Activated CD4-positive, CD25-positive, alpha-beta regulatory T cell treated with anti-CD3 and anti-CD28 coated beads, Interleukin-2, amount 50 U/mL, for 24 hours (primary cell): ENCODE results near the gene PCDHA6.
"Not testable (repeated sequence)": the region's sequence is repeated elsewhere in the genome, so short reads cannot be mapped to it uniquely, and the experiment has no call there.

Experiments used
- ATAC-seq, 2 donors: fragments of 150-1000 bp; cut with Tn5 transposase; one replicate each; pipeline ENCODE4 v1.10.0; 2021; ENCODE audit warnings: mild to moderate bottlenecking in 1 of 2, moderate library complexity in 1 of 2

Gene PCDHA6

GRCh38 chr5:140827704-140828361 is at the start of gene PCDHA6:
Gene PCDHA6, plus strand, starts transcription at chr5:140827960. Its CDS starts 132 bp downstream, at chr5:140828092.
- no peak for ATAC-seq

- no peak for ATAC-seq
Measured at GRCh38 chr5:140780512-140780911, 47.2 kb upstream of the PCDHA6 start.

- ATAC-seq = no peak
Measured at GRCh38 chr5:140785905-140786686, 41.7 kb upstream of the PCDHA6 start, which contains the start of gene PCDHA1. Gene PCDHA1, plus strand, starts transcription at chr5:140786140.

- ATAC-seq = not testable (repeated sequence)
Measured at GRCh38 chr5:140787422-140787821, 40.3 kb upstream of the PCDHA6 start.

- ATAC-seq = not testable (repeated sequence)
Measured at GRCh38 chr5:140787849-140788504, 39.8 kb upstream of the PCDHA6 start.

GRCh38 chr5:140791089-140791488 is 36.7 kb upstream of the PCDHA6 start:
- no peak for ATAC-seq

- no peak for ATAC-seq
Measured at GRCh38 chr5:140794595-140795258, 33.0 kb upstream of the PCDHA6 start, which contains the start of gene PCDHA2. Gene PCDHA2, plus strand, starts transcription at chr5:140794852.

GRCh38 chr5:140795259-140795641 is 32.5 kb upstream of the PCDHA6 start:
- ATAC-seq = no peak

GRCh38 chr5:140796072-140796717 is 31.6 kb upstream of the PCDHA6 start:
- not testable (repeated sequence) for ATAC-seq

- no peak for ATAC-seq
Measured at GRCh38 chr5:140796718-140797095, 31.1 kb upstream of the PCDHA6 start.

- no peak for ATAC-seq
Measured at GRCh38 chr5:140800816-140801493, 26.8 kb upstream of the PCDHA6 start, which contains the start of gene PCDHA3. Gene PCDHA3, plus strand, starts transcription at chr5:140801057.

- ATAC-seq = no peak
Measured at GRCh38 chr5:140801494-140801841, 26.3 kb upstream of the PCDHA6 start.

GRCh38 chr5:140802381-140802780 is 25.4 kb upstream of the PCDHA6 start:
- not testable (repeated sequence) for ATAC-seq

GRCh38 chr5:140802781-140803271 is 24.9 kb upstream of the PCDHA6 start:
- no peak for ATAC-seq

- no peak for ATAC-seq
Measured at GRCh38 chr5:140806834-140807775, 20.7 kb upstream of the PCDHA6 start, which contains the start of gene PCDHA4. Gene PCDHA4, plus strand, starts transcription at chr5:140807068.

- ATAC-seq = not testable (repeated sequence)
Measured at GRCh38 chr5:140808241-140808888, 19.4 kb upstream of the PCDHA6 start.

- no peak for ATAC-seq
Measured at GRCh38 chr5:140808889-140809291, 18.9 kb upstream of the PCDHA6 start.

GRCh38 chr5:140821375-140822280 is 6.1 kb upstream of the PCDHA6 start, which contains the start of gene PCDHA5:
Gene PCDHA5, plus strand, starts transcription at chr5:140821613.
- ATAC-seq = no peak

GRCh38 chr5:140822281-140822629 is 5.5 kb upstream of the PCDHA6 start:
- no peak for ATAC-seq
